ENCODE data around the gene AATF.

Gene AATF

GRCh38 chr17:36993227-36993626, 44.5 kb downstream of the AATF start:
- H3K36me3 ChIP-seq, result peaks cover 72% of the 10 kb centered on the region
- H3K4me3 ChIP-seq (ENCODE audit: low read depth, low read length), result no peak overlapping the region

DNA sequence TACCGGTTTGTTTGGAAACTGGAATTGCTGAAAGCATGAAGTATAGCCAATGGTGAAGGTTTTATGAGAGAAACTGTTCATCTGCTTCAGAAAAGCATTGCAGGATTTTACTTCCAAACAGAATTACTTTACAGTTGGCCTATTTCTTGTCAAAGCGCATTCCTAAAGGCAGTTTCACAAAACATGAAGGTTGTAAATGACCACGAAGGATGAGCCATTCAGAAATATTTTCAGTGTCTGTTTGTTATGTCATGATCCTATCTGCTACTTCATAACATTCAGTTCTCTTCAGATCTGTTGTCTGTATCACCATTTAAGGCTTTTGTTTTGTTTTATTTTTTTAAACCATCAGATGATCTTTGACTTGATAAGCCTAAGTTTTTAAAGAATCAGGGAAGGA, 45.7 kb downstream of the AATF start:
- Histone ChIP-seq H3K4me1 (peaks cover 25% of the 10 kb centered on the region), H3K36me3 (peaks cover 67% of the 10 kb centered on the region), H3K9me3 (no peaks in the 10 kb centered on the region), H3K27me3 (no peaks in the 10 kb centered on the region), H3K4me3 (ENCODE audit: low read depth, low read length) (no peak overlapping the region)
- TF ChIP-seq, protein P1, sequence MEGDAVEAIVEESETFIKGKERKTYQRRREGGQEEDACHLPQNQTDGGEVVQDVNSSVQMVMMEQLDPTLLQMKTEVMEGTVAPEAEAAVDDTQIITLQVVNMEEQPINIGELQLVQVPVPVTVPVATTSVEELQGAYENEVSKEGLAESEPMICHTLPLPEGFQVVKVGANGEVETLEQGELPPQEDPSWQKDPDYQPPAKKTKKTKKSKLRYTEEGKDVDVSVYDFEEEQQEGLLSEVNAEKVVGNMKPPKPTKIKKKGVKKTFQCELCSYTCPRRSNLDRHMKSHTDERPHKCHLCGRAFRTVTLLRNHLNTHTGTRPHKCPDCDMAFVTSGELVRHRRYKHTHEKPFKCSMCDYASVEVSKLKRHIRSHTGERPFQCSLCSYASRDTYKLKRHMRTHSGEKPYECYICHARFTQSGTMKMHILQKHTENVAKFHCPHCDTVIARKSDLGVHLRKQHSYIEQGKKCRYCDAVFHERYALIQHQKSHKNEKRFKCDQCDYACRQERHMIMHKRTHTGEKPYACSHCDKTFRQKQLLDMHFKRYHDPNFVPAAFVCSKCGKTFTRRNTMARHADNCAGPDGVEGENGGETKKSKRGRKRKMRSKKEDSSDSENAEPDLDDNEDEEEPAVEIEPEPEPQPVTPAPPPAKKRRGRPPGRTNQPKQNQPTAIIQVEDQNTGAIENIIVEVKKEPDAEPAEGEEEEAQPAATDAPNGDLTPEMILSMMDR (IDR thresholded peaks at IDR 0.05; ENCODE audit: low read depth, low read length), result no peak
- no peak for DNase-seq

More at GRCh38 chr17:36993227-36993626, 44.5 kb downstream of the AATF start:
- peak; percentile 48 for DNase-seq
- H3K9me3 ChIP-seq, result no peaks in the 10 kb centered on the region
- H3K27me3 ChIP-seq, result no peaks in the 10 kb centered on the region
- TF ChIP-seq, protein P1 (IDR thresholded peaks at IDR 0.05; ENCODE audit: low read depth, low read length), result no peak
- peaks cover 25% of the 10 kb centered on the region for H3K4me1 ChIP-seq

- peaks cover 64% of the 10 kb centered on the region for H3K36me3 ChIP-seq
Observed at GRCh38 chr17:36999471-36999870, 50.7 kb downstream of the AATF start.

DNA sequence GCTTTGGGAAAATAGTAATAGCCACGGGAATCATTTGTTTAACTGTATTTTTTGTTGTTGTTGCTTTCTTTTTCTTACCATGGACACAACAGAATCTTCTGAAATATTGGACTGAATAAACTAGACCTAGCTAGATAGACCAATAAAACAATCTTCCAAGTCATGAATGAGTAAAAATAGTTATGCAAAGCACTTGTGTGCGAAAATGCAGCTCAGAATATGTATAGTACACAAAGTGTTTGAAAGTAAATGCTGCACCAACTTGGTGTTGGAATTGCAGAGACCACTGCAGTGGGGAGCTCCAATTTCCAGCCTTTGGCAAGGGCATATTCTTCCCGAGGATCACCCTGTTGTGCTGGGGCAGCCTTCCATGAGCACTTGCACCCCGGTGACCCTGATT, 68.0 kb downstream of the AATF start:
- H3K9me3 ChIP-seq, result no peaks in the 10 kb centered on the region
- TF ChIP-seq, protein P1 (IDR thresholded peaks at IDR 0.05; ENCODE audit: low read depth, low read length), result no peak
- peaks cover 14% of the 10 kb centered on the region for H3K4me1 ChIP-seq
- peaks cover 8% of the 10 kb centered on the region for H3K36me3 ChIP-seq
- H3K27me3 ChIP-seq, result no peaks in the 10 kb centered on the region
- H3K4me3 ChIP-seq (ENCODE audit: low read depth, low read length), result no peak overlapping the region
- DNase-seq, result no peak

More at GRCh38 chr17:36999471-36999870, 50.7 kb downstream of the AATF start:
- Histone ChIP-seq H3K27me3 (no peaks in the 10 kb centered on the region), H3K4me1 (no peaks in the 10 kb centered on the region), H3K4me3 (ENCODE audit: low read depth, low read length) (no peak overlapping the region), H3K9me3 (no peaks in the 10 kb centered on the region; the same call in 1 of the 2 replicates)
- DNase-seq, result no peak
- TF ChIP-seq, protein P1 (IDR thresholded peaks at IDR 0.05; ENCODE audit: low read depth, low read length), result no peak

- no peak for DNase-seq
- no peaks in the 10 kb centered on the region for H3K9me3 ChIP-seq
- TF ChIP-seq, protein P1 (IDR thresholded peaks at IDR 0.05; ENCODE audit: low read depth, low read length), result no peak
- H3K36me3 ChIP-seq, result peaks cover 8% of the 10 kb centered on the region
- H3K4me1 ChIP-seq, result peaks cover 14% of the 10 kb centered on the region
- H3K4me3 ChIP-seq (ENCODE audit: low read depth, low read length), result no peak overlapping the region
- no peaks in the 10 kb centered on the region for H3K27me3 ChIP-seq
Observed at GRCh38 chr17:37017404-37017803, 68.7 kb downstream of the AATF start.

- no peaks in the 10 kb centered on the region for H3K9me3 ChIP-seq
- no peaks in the 10 kb centered on the region for H3K27me3 ChIP-seq
- TF ChIP-seq, protein P1 (IDR thresholded peaks at IDR 0.05; ENCODE audit: low read depth, low read length), result no peak
- no peak for DNase-seq
- H3K36me3 ChIP-seq, result peaks cover 8% of the 10 kb centered on the region
- H3K4me3 ChIP-seq (ENCODE audit: low read depth, low read length), result no peak overlapping the region
- peaks cover 21% of the 10 kb centered on the region for H3K4me1 ChIP-seq
Observed at GRCh38 chr17:37019117-37019740, 70.5 kb downstream of the AATF start.

Measured in BE2C (cell line).